ENCODE results near the gene NRROS. TPM values are rescaled to one million over a fixed set of nuclear protein-coding genes. Genes with fewer than 3 reads are reported as not detected.

The NRROS gene
- total and polyA plus RNA-seq, 7 donors, result 0.83 to 3.0 (median 1.9) TPM

DNA sequence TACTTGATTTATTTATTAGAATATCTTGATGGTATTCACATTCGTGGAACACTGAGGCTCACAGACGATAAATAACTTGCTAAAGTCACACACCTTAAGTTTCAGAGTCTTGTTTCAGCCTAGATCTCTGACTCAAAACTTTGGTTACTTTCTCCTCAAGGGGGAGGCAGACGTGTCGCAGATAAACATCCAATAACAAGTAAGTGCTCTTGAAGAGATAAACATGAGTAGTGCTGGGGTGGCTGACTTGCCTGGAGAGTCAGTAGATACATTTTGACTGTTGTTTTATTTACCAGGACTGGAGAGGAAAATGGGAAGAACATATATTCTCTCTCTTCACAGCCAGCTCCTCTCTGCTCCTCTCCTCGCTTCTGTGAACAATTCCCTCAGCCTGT, 39.8 kb upstream of the NRROS start:
- no peak for TF ChIP-seq CTCF (IDR thresholded peaks at IDR 0.05)
- H3K4me3 ChIP-seq, result no peak overlapping the region
- no peaks in the 10 kb centered on the region for H3K9me3 ChIP-seq
- DNase-seq (no peak), ATAC-seq (no peak)
- H3K36me3 ChIP-seq (ENCODE audit: insufficient read depth in 1 of 2, low read depth in 1 of 2), result no peaks in the 10 kb centered on the region
- intact Hi-C loops (cut with DNase I), result no loop called here
- 64 to 88% (median 74%) methylated on average over 5 of the region's 5 CpGs for WGBS, 3 donors
- H3K27me3 ChIP-seq (ENCODE audit: insufficient read depth in 3 of 3, low read length in 2 of 3), result no peaks in the 10 kb centered on the region
- H3K27ac ChIP-seq, result no peak overlapping the region
- H3K4me1 ChIP-seq, result no peaks in the 10 kb centered on the region

DNA sequence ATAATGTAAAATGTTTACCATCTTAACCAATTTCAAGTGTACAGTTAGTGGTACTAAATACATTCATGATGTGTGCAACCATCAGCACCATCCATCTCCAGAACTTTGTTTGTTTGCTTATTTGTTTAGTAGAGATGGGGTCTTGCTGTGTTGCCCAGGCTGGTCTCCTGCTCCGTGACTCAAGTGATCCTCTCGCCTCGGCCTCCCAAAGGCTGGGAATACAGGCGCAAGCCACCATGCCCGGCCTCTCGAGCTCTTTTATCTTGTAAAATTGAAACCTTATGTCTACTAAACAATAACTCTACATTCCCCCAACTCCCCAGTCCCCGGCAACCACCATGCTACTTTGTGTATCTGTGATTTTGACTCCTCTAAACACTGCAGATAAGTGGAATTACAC, 39.1 kb upstream of the NRROS start:
- Histone ChIP-seq H3K9me3 (no peaks in the 10 kb centered on the region), H3K36me3 (ENCODE audit: insufficient read depth in 1 of 2, low read depth in 1 of 2) (no peaks in the 10 kb centered on the region), H3K4me3 (no peak overlapping the region), H3K4me1 (no peaks in the 10 kb centered on the region), H3K27me3 (ENCODE audit: insufficient read depth in 3 of 3, low read length in 2 of 3) (no peaks in the 10 kb centered on the region), H3K27ac (no peak overlapping the region)
- intact Hi-C loops (cut with DNase I), result no loop called here
- no peak for TF ChIP-seq CTCF (IDR thresholded peaks at IDR 0.05)
- WGBS, 3 donors, result 90 to 98% (median 93%) methylated on average over 7 of the region's 7 CpGs
- ATAC-seq (peak in 1 of 4 donors; percentile 11), DNase-seq (no peak)

- no peak overlapping the region for H3K27ac ChIP-seq
- no peaks in the 10 kb centered on the region for H3K4me1 ChIP-seq
- DNase-seq (no peak), ATAC-seq (no peak)
- H3K36me3 ChIP-seq (ENCODE audit: insufficient read depth in 1 of 2, low read depth in 1 of 2), result no peaks in the 10 kb centered on the region
- WGBS, 3 donors, result 92 to 94% (median 92%) methylated on average over 6 of the region's 6 CpGs
- H3K27me3 ChIP-seq (ENCODE audit: insufficient read depth in 3 of 3, low read length in 2 of 3), result no peaks in the 10 kb centered on the region
- no peak for TF ChIP-seq CTCF (IDR thresholded peaks at IDR 0.05)
- no peak overlapping the region for H3K4me3 ChIP-seq
- H3K9me3 ChIP-seq, result no peaks in the 10 kb centered on the region
- intact Hi-C loops (cut with DNase I), result no loop called here
These were observed 36.8 kb upstream of the NRROS start for GRCh38 chr3:196602673-196603072.

DNA sequence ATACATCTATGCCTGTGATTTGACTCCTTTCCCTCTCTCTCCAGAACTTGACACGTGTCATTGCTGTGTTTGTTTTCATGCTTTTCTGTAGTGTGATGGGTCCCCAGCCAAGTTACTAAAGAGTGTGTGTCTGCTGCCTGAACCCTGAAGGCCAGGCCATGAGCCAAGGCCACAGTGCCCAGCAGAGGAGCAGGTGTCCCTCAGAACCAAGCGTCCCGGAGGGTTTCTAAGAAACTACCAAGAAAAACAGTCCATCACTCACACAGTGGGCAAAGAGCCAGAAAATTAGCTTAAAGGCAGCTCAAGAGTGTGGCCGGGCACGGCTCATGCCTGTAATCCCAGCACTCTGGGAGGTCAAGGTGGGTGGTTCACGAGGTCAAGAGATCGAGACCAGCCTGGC, 35.8 kb upstream of the NRROS start:
- intact Hi-C loops (cut with DNase I), result no loop called here

More for the DNA sequence above, 35.8 kb upstream of the NRROS start:
- no peak for DNase-seq
- WGBS, 3 donors, result 19 to 34% (median 19%) methylated on average over 7 of the region's 7 CpGs
- Histone ChIP-seq H3K4me1 (no peaks in the 10 kb centered on the region), H3K4me3 (no peak overlapping the region), H3K27me3 (ENCODE audit: insufficient read depth in 3 of 3, low read length in 2 of 3) (no peaks in the 10 kb centered on the region), H3K9me3 (no peaks in the 10 kb centered on the region), H3K36me3 (ENCODE audit: insufficient read depth in 1 of 2, low read depth in 1 of 2) (no peaks in the 10 kb centered on the region), H3K27ac (no peak overlapping the region)
- no peak for TF ChIP-seq CTCF (IDR thresholded peaks at IDR 0.05)
- ATAC-seq, result peak in 1 of 4 donors; percentile 36
